Effector CD4-positive, alpha-beta T cell (primary cell): ENCODE measurements around the gene KMT5B.

Source experiments
- DNase-seq: peaks from one replicate; pipeline ENCODE4 v3.0.0-alpha.2; 2020

KMT5B gene

DNA sequence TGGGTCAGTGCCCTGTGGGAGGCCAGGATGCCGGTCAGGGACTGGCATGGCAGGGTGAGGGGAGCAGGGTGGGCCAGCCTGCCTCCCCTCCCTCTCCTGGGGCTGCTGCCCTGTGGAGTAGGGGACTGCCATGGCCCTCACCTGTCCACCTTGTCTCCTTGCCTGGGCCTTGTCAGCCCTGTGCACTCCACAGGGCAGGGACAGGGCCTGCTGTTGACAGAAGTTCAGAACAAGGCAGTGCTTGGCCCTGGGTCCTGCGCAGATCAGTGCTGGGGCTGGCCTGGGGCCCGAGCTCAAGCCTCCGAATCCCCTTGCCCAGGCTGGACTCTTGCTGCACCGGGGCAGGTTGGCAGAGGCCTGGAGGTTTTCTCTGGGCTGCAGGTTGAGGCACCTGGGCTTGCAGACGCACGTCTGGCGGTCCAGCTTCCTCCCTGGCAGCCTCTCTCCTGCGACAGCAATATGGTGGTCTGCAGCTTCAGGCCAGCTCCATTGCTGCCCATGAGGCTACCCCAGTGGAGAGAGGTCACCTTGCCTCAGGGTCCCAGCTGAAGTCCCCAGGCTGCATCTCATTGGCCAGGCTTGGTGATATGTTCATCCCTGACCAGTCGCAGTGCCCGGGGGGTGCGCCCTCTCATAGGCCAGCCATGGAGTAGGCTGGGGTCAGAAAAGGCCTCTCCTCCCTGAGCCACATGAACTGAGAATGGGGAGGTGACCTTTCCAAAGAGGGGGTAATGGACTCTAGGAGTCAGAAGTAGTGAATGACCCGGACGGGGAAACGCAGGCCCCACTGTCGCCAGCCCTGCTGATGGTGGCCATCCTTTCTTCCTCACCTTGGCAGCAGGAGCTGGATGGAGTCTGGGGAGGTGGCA lies 70.4 kb downstream of the KMT5B start:
- no peak for DNase-seq

DNA sequence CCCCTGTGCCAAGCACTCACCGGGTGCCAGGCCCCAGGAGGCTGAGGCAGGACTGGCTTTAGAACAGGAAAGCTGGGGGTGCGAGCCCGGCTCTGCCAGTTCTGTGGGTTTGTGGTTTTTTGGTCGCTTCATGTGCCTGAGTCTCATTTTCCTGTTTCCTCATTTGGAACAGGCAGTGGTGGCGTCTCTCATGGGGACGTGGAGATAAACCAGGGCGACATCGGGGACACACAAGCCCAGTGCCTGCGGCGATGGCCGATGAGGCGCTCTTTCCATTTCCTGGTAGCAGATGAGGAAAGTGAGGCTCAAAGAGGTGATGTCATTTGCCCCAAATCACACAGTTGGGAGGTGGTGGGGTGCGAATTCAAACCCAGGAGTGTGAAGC lies 71.1 kb downstream of the KMT5B start:
- no peak for DNase-seq

DNA sequence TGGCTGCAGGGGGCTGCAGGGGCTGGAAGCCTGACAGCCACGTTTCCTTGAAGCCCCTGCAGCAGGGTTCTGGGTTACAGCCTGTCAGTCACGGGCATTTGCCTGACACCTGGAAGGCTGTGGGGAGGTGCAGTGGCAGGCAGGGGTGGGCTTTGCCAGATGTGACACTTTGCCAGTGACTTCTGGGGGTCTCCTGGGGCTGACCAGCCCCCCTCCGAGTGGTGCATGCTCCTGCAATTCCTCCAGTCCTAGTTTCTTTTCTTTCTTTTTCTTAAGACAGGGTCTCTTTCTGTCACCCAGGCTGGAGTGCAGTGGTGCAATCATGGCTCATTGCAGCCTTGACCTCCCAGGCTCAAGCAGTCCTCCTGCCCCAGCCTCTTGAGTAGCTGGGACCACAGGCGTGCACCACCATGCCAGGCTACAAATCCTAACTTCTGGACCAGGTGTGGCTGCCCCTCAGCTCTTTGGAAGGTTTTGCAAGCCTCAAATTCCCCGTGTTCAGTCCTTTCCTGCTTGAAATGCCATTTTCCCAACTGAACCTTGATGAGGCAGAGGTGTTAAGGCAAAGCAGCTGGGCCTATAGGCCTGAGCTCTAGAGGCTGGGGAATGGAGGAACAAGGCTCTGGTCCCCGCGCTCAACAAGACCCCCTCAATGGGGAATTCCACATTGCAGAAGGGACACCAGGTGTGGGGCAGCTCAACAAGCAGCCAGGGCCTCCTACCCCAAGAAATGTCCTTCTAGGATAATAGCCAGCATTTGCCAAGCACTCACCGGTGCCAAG lies 71.7 kb downstream of the KMT5B start:
- DNase-seq, result no peak

DNA sequence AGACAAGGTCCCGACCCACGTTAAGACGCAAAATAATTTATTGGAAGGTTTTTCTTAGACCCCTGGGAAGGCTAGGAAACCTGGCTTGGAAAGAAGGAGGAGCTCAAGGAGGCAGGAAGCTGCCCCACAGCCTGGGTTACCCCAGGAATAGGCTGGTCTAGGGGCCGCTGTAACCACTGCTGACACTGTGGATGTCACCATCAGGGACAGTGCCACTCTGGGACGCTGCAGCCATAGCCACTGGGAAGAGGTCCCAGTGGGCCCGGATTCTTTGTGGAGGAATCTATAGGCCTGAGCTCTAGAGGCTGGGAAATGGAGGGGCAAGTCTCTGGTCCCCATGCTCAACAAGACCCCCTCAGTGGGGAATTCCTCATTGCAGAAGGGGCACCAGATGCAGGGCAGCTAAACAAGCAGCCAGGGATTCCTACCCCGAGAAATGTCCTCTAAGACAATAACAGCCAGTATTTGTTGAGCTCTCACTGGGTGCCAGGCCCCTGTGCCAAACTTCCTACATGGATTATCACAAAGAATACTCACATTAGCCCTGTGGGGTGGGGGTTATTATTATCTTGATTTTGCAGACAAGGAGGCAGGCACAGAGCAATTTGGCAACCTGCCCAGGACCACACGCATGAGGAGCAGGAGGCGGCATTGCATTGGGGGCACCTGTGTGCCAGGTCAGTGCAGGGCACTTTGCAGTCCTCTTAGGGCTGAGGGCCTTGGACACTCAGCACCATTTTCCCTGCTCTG lies 72.4 kb downstream of the KMT5B start:
- no peak for DNase-seq

DNA sequence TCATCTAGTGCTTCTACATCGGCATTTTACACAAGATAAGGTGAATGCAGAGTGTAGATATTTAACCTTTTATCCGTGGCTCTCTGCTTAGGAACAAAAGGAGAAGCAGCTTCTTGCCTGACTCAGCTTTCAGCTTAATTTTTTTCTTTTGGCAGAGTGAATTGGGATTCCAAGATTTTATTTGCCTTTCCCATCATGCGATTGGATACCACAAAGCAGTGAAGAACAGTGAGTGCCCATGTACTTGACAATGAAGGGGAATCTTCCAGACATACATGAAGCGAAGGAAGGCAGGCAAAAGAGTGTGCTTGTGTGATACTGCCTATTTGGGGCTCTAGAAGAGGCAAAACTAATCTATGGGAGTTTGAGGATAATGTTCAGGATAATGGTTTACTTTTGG lies 74.9 kb downstream of the KMT5B start:
- no peak for DNase-seq

DNA sequence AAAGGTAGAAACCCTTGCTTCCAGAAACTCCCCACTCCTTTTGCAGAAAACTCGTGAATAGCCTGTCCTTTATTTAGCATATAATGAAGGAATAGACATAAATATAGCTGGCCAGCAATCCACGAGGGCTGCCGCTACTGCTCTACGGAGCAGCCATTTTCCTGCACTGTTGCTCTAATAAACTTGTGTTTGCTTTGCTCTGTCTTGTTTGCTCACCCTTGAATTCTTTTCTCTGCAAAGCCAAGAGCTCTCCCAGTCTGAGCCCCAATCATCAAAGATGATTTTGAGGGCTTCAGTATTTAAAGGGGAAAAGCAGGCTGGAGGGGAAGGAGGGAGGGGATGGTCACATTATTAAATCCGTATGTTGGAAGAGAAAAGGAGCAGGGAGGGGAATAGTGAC lies 75.3 kb downstream of the KMT5B start:
- no peak for DNase-seq

DNA sequence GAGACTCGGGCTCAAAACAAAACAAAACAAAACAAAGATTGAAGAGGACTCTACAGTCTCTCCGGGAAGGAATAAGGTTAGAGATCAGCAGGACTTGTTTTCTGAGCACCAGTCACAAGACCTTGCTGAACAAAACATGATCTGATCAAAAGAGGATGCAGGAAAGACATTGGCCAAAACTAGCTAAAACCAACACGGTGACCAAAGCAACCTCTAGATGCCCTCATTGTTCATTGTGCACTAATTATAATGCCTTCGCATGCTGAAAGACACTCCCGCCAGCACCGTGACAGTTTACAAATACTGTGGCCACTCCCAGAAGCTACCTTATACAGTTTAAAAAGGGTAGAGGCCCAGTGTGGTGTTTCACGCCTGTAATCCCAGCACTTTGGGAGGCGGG lies 76.2 kb downstream of the KMT5B start:
- no peak for DNase-seq

DNA sequence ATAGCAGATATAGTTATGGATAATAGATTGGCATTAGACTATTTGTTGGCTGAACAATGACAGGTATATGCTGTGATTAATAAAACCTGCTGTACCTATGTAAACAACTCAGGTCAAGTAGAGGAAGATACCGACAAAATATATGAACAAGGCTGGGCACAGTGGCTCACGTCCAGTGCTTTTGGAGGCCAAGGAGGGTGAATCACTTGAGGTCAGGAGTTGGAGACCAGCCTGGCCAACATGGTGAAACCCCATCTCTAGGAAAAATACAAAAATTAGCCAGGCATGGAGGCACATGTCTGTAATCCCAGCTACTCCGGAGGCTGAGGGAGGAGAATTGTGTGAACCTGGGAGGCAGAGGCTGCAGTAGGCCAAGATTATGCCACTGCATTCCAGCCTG lies 77.9 kb downstream of the KMT5B start:
- no peak for DNase-seq

DNA sequence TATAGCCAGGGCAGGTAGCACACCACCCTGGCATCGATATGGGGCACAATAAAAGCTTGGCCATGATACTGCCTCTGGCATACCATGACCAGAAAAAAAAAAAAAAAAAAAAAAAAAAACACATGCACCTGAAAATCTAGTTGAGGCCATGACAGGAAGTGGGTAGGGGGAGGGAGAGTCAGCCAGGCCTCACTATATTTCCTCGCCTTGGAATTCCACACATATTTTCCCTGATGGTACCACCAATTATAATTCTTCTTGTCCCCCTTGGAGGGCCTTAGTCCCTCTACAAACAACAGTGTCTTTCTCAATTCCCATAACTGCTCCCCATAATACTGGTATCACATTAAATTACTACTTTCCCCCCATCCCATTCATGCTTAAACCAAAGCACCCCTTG lies 79.3 kb downstream of the KMT5B start:
- DNase-seq, result no peak

DNA sequence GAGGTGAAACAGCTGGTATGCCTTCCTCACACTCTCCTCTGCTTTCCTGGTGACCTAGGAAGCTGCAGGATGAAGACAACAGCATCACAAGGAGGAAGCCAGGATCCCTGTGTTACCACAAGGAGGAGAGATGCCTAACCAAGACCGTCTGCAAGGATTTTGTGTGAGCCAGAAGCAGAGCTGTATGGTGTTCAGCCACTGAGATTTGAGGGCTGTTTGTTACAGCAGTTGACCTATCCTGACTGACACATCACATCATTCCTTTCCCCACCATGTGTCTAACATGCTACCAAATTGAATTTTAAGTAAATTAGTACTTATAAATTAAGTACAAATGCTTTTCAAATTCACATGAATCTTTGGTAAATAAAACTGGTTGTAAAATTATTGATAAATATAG lies 83.0 kb downstream of the KMT5B start:
- no peak for DNase-seq

DNA sequence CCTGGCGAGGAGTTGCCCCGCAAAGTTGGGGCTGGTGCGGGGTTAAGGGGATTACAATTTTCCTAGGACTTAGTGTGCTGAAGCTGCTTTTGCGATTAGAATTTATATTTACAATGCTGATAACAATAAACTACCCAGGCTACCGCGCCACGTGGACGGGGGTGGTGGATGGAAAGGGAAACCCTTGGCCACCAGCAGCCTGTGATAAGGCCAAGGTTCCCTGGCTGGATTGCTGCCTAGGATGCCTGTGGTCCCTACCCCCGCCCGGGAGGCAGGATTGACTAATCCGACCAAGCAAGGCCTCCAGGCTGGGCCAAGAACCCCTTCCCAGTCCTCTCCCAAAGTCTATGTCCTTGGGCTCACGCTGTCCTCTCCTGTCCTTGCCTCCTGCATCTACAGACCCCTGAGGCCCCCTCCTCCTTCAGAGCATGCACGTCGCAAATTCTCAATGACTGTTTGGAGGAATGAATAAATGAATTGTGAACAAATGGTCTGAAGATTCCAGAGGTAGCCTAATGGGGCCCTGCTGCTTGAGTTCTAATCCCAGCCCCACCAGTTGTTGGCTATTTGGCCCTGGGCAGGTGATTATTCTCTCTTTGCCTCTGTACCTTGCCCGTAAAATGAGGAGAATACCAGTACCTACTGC lies 84.3 kb downstream of the KMT5B start:
- DNase-seq, result no peak

DNA sequence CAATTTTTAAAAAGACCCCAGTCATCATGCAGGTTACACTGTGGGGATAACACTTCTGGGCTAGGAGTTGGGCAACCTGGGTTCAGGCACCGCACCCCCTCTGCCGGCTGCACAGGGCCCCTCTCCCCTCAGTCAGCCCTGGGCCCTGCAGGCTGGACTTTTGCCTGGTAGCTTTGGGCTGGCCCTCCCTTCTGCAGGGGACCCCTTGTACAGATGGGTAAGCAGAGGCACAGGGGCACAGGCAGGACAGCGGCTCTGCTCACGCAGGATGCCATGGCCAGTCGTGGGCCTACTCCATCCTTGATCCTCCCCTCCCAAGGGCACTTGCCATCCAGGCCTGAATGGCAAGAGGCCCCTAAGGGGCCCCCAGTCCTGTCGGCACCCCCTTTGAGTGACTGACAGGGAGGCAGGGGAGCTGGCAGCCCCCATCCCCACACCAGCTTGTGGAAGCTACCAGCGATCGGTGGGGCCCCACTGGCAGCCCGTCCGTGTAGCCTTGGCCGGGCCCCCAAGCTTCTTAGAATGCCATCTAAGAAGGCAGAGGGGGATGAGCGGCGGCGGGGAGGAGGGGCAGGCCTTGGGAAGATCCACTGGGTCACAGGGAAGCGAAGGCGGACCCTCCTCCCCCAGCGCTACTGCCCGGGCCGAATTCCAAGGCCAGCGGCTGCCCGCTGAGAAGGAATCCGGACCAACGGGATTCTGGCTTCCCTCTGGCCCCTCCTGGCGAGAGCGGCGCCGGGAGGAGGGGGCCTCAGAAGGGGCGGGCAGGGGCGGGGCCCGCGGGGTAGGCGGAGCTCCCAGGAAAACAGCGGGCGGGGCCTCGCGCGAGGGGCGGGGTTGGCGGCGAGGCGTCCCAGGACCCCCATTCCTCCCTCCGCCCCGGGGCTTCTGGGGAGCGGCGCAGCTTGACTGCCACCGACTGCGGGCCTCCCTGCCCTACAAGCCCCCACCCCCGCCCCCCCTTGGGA lies 85.1 kb downstream of the KMT5B start:
- no peak for DNase-seq

DNA sequence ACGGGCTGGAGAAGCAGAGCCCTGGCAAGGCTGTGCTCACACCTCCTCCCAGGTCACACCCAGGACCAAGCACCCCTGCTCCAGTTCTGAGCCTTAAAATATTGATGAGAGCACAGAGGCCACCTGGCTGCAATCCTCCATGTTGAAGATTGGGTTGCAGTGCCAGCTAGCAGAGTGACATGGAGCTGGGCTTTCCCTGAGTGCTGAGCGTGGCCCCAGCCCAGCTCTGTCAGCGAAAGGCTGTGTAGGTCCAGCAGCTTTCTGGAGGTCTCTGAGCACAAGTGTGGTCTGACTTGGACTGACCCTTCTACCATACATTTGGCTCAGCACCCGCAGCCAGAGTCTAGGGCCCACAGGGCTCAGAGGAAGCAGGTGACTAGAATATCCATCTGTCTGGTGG lies 87.9 kb downstream of the KMT5B start:
- no peak for DNase-seq

DNA sequence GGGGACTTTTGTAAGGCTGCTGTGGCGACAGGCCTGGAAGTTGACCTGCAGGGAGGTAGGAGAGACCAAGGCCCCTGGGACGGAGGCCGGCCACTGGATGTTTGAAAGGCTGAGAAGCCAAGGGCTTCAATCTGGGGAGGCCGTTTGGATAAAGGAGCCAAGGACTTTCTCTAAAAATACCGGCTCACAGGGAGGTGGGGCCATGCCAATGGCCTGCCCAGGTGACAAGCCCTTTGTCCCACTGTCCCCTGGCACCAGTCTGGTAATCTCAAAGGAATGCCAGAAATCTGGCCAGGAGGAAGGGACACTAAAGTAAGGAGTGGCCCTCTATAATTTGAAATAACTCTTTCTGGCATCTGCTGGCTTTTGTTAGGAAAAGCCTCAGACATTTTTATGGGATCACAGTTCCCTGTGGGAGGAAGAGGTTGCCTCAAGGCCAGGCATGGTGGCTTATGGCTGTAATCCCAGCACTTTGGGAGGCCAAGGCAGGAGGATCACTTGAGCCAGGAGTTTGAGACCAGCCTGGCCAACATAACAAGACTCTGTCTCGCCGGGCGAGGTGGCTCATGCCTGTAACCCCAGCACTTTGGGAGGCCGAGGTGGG lies 90.1 kb downstream of the KMT5B start:
- no peak for DNase-seq

DNA sequence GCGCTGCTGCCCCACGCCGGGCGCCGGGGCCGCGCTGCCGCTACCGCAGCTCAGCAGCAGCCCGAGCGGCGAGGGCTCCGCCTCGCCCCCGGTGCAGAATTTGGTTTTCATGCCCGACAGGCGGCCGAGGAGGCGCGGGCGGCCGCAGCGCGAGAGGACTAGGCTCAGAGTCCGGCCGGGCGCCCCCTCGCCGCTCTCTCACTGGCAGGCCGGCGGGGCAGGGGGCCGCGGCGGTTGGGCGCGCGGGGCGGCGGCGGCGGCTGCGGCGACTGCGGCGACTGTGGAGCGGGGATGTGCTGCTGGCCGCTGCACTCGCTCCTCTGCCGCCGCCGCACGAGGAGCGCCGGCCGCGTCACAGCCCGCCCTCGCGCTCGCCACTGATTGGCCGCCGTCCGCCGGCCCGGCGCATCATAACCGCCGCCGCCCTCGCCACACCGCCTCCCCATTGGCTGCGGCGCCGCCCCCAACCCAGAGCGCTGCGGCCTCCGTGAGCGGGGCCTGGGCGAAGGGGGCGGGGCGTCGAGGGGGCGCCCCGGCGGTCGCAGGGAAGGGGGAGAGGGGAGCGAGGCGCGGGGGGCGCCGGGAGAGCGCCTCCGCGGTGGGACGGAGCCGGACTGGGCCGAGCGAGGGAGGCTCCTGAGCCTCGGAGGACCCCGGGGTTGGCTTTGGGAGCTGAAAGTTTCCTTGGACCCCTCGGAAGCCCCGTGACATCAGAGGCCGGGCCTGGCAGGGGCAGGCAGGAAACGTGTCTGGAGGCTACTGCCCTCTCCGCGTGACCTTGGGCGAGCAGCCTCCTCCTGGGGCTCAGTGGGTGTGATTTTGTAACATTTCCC lies 91.8 kb downstream of the KMT5B start, which contains the start of gene CHKA:
Gene CHKA, minus strand, starts transcription at position 322 of the 833 bp plus-strand sequence. Its CDS starts 211 bp downstream, at position 111.
- DNase-seq, result peak; percentile 71

DNA sequence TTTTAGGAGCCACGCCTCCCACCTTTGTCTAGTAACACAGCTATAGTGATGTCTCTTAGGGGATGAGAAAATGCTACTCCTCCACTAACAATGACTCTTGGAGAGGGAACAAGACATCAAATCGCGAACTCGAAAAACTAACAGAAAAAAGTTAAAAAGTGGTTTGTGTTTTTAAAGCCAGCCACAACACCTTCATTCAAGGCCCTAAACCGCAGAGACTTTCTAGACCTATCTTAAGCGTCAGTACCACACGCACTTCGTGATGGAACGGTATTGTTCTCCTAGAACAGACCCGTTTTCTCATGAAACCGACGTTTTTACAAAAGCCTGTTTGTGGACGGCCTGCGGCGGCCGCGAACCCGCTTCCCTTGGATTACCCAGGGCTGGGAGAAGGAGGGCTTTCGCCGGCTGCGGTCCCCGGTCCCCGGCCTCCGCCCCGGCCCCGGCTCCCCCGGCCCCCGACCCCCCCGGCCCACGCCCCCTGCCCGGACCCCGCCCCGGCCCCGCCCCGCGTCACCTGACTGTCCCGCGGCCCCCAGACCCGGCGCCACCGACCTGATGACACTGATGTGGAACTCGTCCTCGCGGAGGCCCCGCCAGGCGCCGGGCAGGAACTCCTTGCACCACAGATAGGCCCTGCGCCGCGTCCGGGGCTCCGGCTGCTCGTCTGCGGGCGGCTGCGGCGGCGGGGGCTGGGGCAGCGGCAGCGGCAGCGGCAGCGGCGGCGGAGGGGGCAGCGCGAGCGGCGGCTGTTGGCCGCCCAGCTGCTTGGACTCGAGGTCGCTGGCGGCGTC lies 92.6 kb downstream of the KMT5B start:
- peak; percentile 28 for DNase-seq

DNA sequence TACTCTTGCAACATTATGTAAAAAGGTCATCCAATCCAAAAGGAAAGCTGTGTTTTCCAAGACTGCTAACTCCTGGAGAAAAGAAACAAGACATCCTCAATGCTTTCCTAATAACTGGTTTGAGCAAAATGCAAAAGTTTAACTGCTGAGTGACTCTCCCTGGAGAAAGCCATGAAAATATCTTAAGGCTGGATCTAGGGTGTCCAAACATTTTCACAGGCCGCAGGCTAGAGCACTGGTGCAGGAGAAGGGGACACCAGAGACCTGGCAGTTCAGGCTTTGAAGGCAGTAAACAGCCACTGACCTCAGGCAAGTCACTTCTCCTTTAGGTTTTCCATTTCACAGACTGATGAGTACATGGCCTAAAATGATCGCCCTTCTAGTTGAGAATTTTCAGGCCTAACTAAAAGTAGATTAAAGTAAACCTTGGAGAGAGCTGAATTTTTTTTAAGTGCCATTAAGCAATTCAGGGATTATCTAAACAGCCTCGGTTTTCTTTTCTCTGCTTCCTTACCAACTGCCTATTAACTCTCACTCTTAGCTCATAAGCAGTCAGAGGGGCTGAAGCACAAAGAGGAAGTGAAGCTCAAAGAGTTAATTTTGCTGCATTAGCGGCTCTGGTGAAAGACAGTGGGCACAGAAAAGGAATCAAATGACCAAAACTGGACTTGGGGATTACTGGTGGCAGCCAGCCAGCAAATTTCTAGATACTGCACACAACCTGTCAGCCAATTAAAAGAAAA lies 94.2 kb downstream of the KMT5B start:
- DNase-seq, result no peak

DNA sequence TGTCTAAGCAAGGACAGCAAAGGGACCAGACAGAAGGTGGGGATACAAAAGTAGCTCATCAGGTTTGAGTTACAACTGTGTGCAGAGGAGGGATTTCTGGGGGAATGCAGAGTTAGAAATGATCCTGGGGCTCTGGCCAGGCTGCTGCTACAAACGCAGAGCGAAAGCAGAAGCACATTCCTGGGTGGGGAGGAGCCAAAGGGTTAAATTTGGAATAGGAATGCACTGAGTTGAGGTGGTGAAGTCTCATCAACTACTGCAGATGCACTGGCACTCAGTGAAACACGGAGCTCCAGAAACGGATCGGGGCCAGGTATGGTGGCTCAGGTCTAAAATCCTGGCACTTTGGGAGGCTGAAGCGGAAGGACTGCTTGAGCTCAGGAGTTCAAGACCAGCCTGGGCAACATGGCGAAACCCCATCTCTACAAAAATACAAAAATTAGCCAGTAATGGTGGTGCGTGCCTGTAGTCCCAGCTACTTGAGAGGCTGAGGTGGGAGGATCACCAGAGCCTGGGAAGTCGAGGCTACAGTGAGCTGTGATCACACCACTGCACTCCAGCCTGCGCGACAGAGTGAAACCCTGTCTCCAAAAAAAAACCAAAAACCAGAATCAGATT lies 95.1 kb downstream of the KMT5B start:
- DNase-seq, result no peak
